Neural crest cell (in vitro differentiated cells): ENCODE data around the gene OST4. TPM values are rescaled to one million over a fixed set of nuclear protein-coding genes. Genes with fewer than 3 reads are reported as not detected.

Experiments used
- DNase-seq: peaks from one replicate; pipeline ENCODE4 v3.0.0; 2021; ENCODE audit warnings: low read depth, mixed read lengths, low spot score
- H3K27ac Mint-ChIP-seq: one replicate; pipeline ENCODE4 v1.8.0; 2021; ENCODE audit warnings: mild to moderate bottlenecking, mixed read lengths; ENCODE audit not compliant: unreplicated experiment
- H3K27me3 Mint-ChIP-seq: 2 replicates; pipeline ENCODE4 v1.8.0; 2021; ENCODE audit warnings: low read depth, mild to moderate bottlenecking, mixed read lengths
- H3K36me3 Mint-ChIP-seq: 2 replicates; pipeline ENCODE4 v1.8.0; 2021; ENCODE audit warnings: low read depth, mild to moderate bottlenecking, mixed read lengths
- H3K4me1 Mint-ChIP-seq: 2 replicates; pipeline ENCODE4 v1.8.0; 2021; ENCODE audit warnings: mixed read lengths
- H3K4me3 Mint-ChIP-seq: one replicate; pipeline ENCODE4 v1.8.0; 2021; ENCODE audit warnings: mild to moderate bottlenecking, mixed read lengths
- H3K9me3 Mint-ChIP-seq: 2 replicates; pipeline ENCODE4 v1.8.0; 2021; ENCODE audit warnings: mixed read lengths
- total RNA-seq: library from RNA; stranded (reverse); gene quantifications from 2 replicates; pipeline ENCODE4 v1.2.1, GENCODE V29; 2021
- TF ChIP-seq, protein P1 (sequence below): fragments of 200-600 bp; sonication (generic); conservative IDR thresholded peaks from 2 replicates; pipeline ENCODE4 v1.5.0; 2021; ENCODE audit warnings: antibody characterized with exemption, mild to moderate bottlenecking

The OST4 gene
- total RNA-seq, 1 donor from 2014 or later = 232 TPM

DNA sequence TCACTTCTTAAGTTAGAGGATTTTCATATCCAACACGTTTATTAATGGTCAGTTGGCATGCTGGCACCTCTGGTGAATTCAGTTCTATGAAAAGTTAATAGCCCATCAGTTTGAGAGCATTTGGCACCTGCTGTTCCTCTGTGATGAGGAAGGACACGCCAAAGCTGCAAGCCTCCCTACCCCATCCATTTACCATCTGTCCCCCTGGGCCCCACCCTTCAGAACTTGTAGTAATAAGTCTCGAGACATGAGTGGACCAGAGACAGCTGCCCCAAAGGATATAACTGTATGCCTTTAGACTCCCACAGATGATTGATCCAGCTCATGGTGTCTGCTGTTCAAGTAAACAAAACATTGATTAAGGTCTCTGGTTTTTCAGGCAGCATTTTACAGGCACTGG, 6.3 kb downstream of the OST4 start:
- peaks cover 12% of the 10 kb centered on the region for H3K36me3 Mint-ChIP-seq
- no peaks in the 10 kb centered on the region for H3K27me3 Mint-ChIP-seq
- TF ChIP-seq, protein P1, sequence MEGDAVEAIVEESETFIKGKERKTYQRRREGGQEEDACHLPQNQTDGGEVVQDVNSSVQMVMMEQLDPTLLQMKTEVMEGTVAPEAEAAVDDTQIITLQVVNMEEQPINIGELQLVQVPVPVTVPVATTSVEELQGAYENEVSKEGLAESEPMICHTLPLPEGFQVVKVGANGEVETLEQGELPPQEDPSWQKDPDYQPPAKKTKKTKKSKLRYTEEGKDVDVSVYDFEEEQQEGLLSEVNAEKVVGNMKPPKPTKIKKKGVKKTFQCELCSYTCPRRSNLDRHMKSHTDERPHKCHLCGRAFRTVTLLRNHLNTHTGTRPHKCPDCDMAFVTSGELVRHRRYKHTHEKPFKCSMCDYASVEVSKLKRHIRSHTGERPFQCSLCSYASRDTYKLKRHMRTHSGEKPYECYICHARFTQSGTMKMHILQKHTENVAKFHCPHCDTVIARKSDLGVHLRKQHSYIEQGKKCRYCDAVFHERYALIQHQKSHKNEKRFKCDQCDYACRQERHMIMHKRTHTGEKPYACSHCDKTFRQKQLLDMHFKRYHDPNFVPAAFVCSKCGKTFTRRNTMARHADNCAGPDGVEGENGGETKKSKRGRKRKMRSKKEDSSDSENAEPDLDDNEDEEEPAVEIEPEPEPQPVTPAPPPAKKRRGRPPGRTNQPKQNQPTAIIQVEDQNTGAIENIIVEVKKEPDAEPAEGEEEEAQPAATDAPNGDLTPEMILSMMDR = no peak

GRCh38 chr2:27060323-27060722, 11.1 kb downstream of the OST4 start:
- Mint-ChIP-seq H3K36me3 (peaks cover 8% of the 10 kb centered on the region), H3K9me3 (no peaks in the 10 kb centered on the region), H3K27ac (no peak overlapping the region), H3K27me3 (no peaks in the 10 kb centered on the region), H3K4me3 (no peak overlapping the region), H3K4me1 (no peaks in the 10 kb centered on the region)
- TF ChIP-seq, protein P1 = no peak
- DNase-seq = no peak

More for the DNA sequence above, 6.3 kb downstream of the OST4 start:
- Mint-ChIP-seq H3K4me3 (no peak overlapping the region), H3K4me1 (peaks cover 7% of the 10 kb centered on the region), H3K9me3 (no peaks in the 10 kb centered on the region), H3K27ac (no peak overlapping the region)
- no peak for DNase-seq

DNA sequence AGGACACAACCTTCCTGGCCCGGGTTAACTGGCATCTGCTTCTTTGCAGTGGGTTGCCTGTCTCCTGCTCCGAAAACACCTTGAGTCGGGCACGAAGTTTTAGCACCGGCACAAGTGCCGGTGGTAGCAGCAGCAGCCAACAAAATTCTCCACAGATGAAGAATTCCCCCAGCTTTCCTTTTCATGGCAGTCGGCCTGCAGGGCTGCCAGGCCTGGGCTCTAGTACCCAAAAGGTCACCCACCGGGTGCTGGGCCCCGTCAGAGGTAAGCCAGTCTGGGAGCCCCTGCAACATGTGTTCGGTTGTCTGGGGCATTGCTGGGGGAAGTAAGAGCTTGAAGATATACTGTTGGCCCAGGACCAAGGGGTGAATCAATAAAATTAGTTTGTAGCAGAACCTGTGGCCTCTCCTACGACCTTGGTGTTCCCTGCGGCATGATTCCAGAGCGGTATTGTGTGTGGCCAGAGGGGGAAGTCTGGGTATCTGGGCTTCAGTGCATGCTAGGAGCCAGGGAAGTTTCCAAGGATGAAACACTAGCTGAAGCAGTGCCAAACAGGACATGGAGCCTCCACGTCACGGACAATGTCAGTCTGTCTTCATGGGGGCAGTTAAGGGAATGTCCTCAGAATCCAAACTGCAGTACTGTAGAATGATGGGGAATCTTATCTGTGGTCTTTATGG, 12.2 kb downstream of the OST4 start:
- DNase-seq = no peak
- no peaks in the 10 kb centered on the region for H3K4me1 Mint-ChIP-seq
- no peaks in the 10 kb centered on the region for H3K27me3 Mint-ChIP-seq
- H3K36me3 Mint-ChIP-seq = peaks cover 12% of the 10 kb centered on the region
- peak overlapping the region; percentile 31 for H3K4me3 Mint-ChIP-seq
- TF ChIP-seq, protein P1 = no peak
- H3K27ac Mint-ChIP-seq = no peak overlapping the region
- no peaks in the 10 kb centered on the region for H3K9me3 Mint-ChIP-seq

DNA sequence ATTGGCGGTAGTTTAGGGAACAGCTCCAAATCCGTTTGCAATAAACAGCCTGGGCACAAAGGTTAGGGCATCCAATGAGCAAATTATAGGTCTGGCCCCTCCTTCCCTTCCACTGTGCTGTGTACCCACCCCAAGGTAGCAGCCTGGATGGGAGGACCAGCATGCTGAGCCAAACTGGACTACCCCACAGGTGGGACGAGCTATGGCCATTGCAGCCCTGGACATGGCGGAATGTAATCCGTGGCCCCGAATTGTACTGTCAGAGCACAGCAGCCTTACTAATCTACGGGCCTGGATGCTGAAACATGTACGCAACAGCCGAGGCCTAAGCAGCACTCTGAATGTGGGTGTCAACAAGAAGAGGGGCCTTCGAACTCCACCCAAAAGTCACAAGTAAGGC, 13.2 kb downstream of the OST4 start:
- Mint-ChIP-seq H3K27ac (no peak overlapping the region), H3K27me3 (no peaks in the 10 kb centered on the region), H3K4me1 (no peaks in the 10 kb centered on the region), H3K4me3 (no peak overlapping the region), H3K36me3 (peaks cover 17% of the 10 kb centered on the region), H3K9me3 (no peaks in the 10 kb centered on the region)
- TF ChIP-seq, protein P1 = no peak
- no peak for DNase-seq

DNA sequence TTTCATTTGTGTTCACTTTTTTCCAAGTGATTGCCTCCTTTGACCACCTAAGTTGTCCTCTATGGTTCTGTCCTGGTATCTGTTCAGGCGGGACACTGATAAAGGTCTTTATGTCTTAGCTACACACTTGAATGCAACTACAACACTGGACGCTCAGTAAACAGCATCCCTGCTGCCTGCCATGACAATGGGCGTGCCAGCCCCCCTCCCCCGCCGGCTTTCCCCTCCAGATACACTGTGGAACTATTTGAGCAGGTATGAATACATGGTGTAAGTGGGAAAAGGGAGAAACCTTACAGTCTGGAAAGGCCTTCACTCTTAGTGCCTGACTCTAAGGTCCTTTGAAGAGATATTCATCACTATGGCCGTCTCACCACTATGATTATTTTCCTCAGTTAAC, 14.3 kb downstream of the OST4 start:
- H3K9me3 Mint-ChIP-seq = no peaks in the 10 kb centered on the region
- DNase-seq = no peak
- H3K4me3 Mint-ChIP-seq = no peak overlapping the region
- no peak overlapping the region for H3K27ac Mint-ChIP-seq
- TF ChIP-seq, protein P1 = no peak
- H3K4me1 Mint-ChIP-seq = peaks cover 3% of the 10 kb centered on the region
- H3K27me3 Mint-ChIP-seq = no peaks in the 10 kb centered on the region
- peaks cover 11% of the 10 kb centered on the region for H3K36me3 Mint-ChIP-seq
